Superior temporal gyrus (tissue), 1 donor: ENCODE measurements around the gene SYTL1.

ENCODE experiments used
- DNase-seq: peaks from one replicate; pipeline ENCODE4 v3.0.0-alpha.2; 2016; ENCODE audit errors: extremely low spot score

Gene SYTL1

GRCh38 chr1:27346991-27347624 lies 5.3 kb downstream of the SYTL1 start:
- no peak for DNase-seq

- no peak for DNase-seq
Measured at GRCh38 chr1:27348861-27349783, 7.3 kb downstream of the SYTL1 start.

- no peak for DNase-seq
Measured at GRCh38 chr1:27349784-27350662, 8.2 kb downstream of the SYTL1 start.

GRCh38 chr1:27350663-27351540 lies 9.1 kb downstream of the SYTL1 start:
- no peak for DNase-seq

- DNase-seq: no peak
Measured at GRCh38 chr1:27351541-27352107, 9.8 kb downstream of the SYTL1 start.

GRCh38 chr1:27353166-27353565 lies 11.3 kb downstream of the SYTL1 start:
- no peak for DNase-seq

GRCh38 chr1:27353629-27354028 lies 11.8 kb downstream of the SYTL1 start:
- no peak for DNase-seq

- DNase-seq: no peak
Measured at GRCh38 chr1:27355683-27356082, 13.9 kb downstream of the SYTL1 start.

GRCh38 chr1:27356277-27356618 lies 14.4 kb downstream of the SYTL1 start:
- DNase-seq: no peak

- DNase-seq: no peak
Measured at GRCh38 chr1:27356619-27357280, 14.9 kb downstream of the SYTL1 start.

- peak; percentile 45 for DNase-seq
Measured at GRCh38 chr1:27357281-27358037, 15.6 kb downstream of the SYTL1 start.

GRCh38 chr1:27358038-27358927 lies 16.5 kb downstream of the SYTL1 start:
- DNase-seq: no peak

- no peak for DNase-seq
Measured at GRCh38 chr1:27358928-27359313, 17.1 kb downstream of the SYTL1 start.

GRCh38 chr1:27359822-27360158 lies 18.0 kb downstream of the SYTL1 start:
- no peak for DNase-seq

- DNase-seq: no peak
Measured at GRCh38 chr1:27360159-27361043, 18.6 kb downstream of the SYTL1 start.

- DNase-seq: no peak
Measured at GRCh38 chr1:27361044-27361402, 19.2 kb downstream of the SYTL1 start.

- DNase-seq: no peak
Measured at GRCh38 chr1:27361553-27361952, 19.7 kb downstream of the SYTL1 start.
